SIG-M5 treated with dmso at 0.1 percent for 504 hours (cell line): ENCODE data around the gene ATP8B2.
"Not testable (repeated sequence)": the region's sequence is repeated elsewhere in the genome, so short reads cannot be mapped to it uniquely, and the experiment has no call there.

Source experiments
- DNase-seq: peaks from one replicate; lab custom pipeline; 2025; ENCODE audit not compliant: unreplicated experiment; lab: John Stamatoyannopoulos, UW

The ATP8B2 gene

GRCh38 chr1:154344977-154345837, 19.9 kb downstream of the ATP8B2 start:
- peak; percentile 47 for DNase-seq

GRCh38 chr1:154346276-154346917, 21.1 kb downstream of the ATP8B2 start:
- no peak for DNase-seq

- no peak for DNase-seq
Observed at GRCh38 chr1:154347961-154348360, 22.6 kb downstream of the ATP8B2 start.

GRCh38 chr1:154348429-154349076, 23.2 kb downstream of the ATP8B2 start:
- DNase-seq: no peak

- no peak for DNase-seq
Observed at GRCh38 chr1:154349121-154349520, 23.8 kb downstream of the ATP8B2 start.

- DNase-seq: no peak
Observed at GRCh38 chr1:154350383-154350782, 25.1 kb downstream of the ATP8B2 start.

GRCh38 chr1:154351363-154352068, 26.2 kb downstream of the ATP8B2 start:
- no peak for DNase-seq

GRCh38 chr1:154352245-154352580, 26.9 kb downstream of the ATP8B2 start:
- DNase-seq: no peak

GRCh38 chr1:154352581-154353459, 27.5 kb downstream of the ATP8B2 start:
- DNase-seq: peak; percentile 43

- peak; percentile 86 for DNase-seq
Observed at GRCh38 chr1:154353460-154353904, 28.2 kb downstream of the ATP8B2 start.

- DNase-seq: no peak
Observed at GRCh38 chr1:154353966-154354365, 28.6 kb downstream of the ATP8B2 start.

GRCh38 chr1:154358519-154358918, 33.2 kb downstream of the ATP8B2 start:
- no peak for DNase-seq

- no peak for DNase-seq
Observed at GRCh38 chr1:154360288-154360687, 35.0 kb downstream of the ATP8B2 start.

- DNase-seq: not testable (repeated sequence)
Observed at GRCh38 chr1:154360881-154361280, 35.6 kb downstream of the ATP8B2 start.

GRCh38 chr1:154361357-154361756, 36.0 kb downstream of the ATP8B2 start:
- DNase-seq: no peak

GRCh38 chr1:154371436-154371835, 46.1 kb downstream of the ATP8B2 start:
- DNase-seq: no peak

- DNase-seq: peak; percentile 66
Observed at GRCh38 chr1:154373777-154374357, 48.5 kb downstream of the ATP8B2 start.

- no peak for DNase-seq
Observed at GRCh38 chr1:154379301-154379700, 54.0 kb downstream of the ATP8B2 start.

- DNase-seq: no peak
Observed at GRCh38 chr1:154384650-154385489, 59.5 kb downstream of the ATP8B2 start.
